HG02938 (cell line): Measurements from ENCODE around the gene VANGL2.

ENCODE experiments used
- ATAC-seq: cut with Tn5 transposase; IDR thresholded peaks from one replicate; pipeline ENCODE4 v1.9.1; 2021; ENCODE audit warnings: mild to moderate bottlenecking, moderate library complexity; ENCODE audit not compliant: unreplicated experiment

The VANGL2 gene

GRCh38 chr1:160404094-160404493 lies 3.7 kb downstream of the VANGL2 start:
- no peak for ATAC-seq

- ATAC-seq = no peak
Measured at GRCh38 chr1:160405331-160405877, 5.0 kb downstream of the VANGL2 start.

- ATAC-seq = no peak
Measured at GRCh38 chr1:160406131-160406968, 6.0 kb downstream of the VANGL2 start.

GRCh38 chr1:160407839-160408801 lies 7.8 kb downstream of the VANGL2 start:
- no peak for ATAC-seq

GRCh38 chr1:160408864-160409263 lies 8.5 kb downstream of the VANGL2 start:
- no peak for ATAC-seq

GRCh38 chr1:160409486-160409885 lies 9.1 kb downstream of the VANGL2 start:
- ATAC-seq = no peak

- ATAC-seq = no peak
Measured at GRCh38 chr1:160410406-160411005, 10.1 kb downstream of the VANGL2 start.

GRCh38 chr1:160411271-160412027 lies 11.1 kb downstream of the VANGL2 start:
- no peak for ATAC-seq

GRCh38 chr1:160412028-160412362 lies 11.6 kb downstream of the VANGL2 start:
- ATAC-seq = no peak

- ATAC-seq = no peak
Measured at GRCh38 chr1:160413716-160414115, 13.4 kb downstream of the VANGL2 start.

- no peak for ATAC-seq
Measured at GRCh38 chr1:160414881-160415280, 14.5 kb downstream of the VANGL2 start.

- ATAC-seq = no peak
Measured at GRCh38 chr1:160415696-160416290, 15.4 kb downstream of the VANGL2 start.

- ATAC-seq = no peak
Measured at GRCh38 chr1:160416369-160416768, 16.0 kb downstream of the VANGL2 start.

- ATAC-seq = no peak
Measured at GRCh38 chr1:160418483-160418882, 18.1 kb downstream of the VANGL2 start.

GRCh38 chr1:160419150-160419837 lies 18.9 kb downstream of the VANGL2 start:
- no peak for ATAC-seq

GRCh38 chr1:160419838-160420169 lies 19.4 kb downstream of the VANGL2 start:
- no peak for ATAC-seq

- ATAC-seq = no peak
Measured at GRCh38 chr1:160420881-160421842, 20.8 kb downstream of the VANGL2 start.

GRCh38 chr1:160421881-160422280 lies 21.5 kb downstream of the VANGL2 start:
- ATAC-seq = no peak
